Astrocyte (in vitro differentiated cells and primary cell): ENCODE measurements around the gene MVD. TPM values are rescaled to one million over a fixed set of nuclear protein-coding genes. Genes with fewer than 3 reads are reported as not detected.

ENCODE experiments used
- DNase-seq: peaks from one replicate; pipeline ENCODE4 v3.0.0-alpha.2; 2010; ENCODE audit warnings: low read depth
- FAIRE-seq: peaks from 2 replicates; lab custom pipeline; 2011; peaks lifted over from hg19 to GRCh38; lab: Jason Lieb, UNC
- H2AFZ ChIP-seq: 2 replicates; pipeline ENCODE4 v1.6.0; 2012; ENCODE audit warnings: low read depth, low read length, inconsistent platforms
- H3K27ac ChIP-seq: 2 replicates; pipeline ENCODE4 v1.5.1; 2011; ENCODE audit warnings: low read depth, low read length, inconsistent platforms
- H3K27me3 ChIP-seq: 2 replicates; pipeline ENCODE4 v1.6.0; 2011; ENCODE audit warnings: low read length, inconsistent platforms; ENCODE audit not compliant: insufficient read depth
- H3K36me3 ChIP-seq: 2 replicates; pipeline ENCODE4 v1.5.1; 2011; ENCODE audit warnings: low read length, inconsistent platforms; ENCODE audit not compliant: insufficient read depth
- H3K4me1 ChIP-seq: 2 replicates; pipeline ENCODE4 v1.5.1; 2011; ENCODE audit warnings: low read length, inconsistent platforms; ENCODE audit not compliant: insufficient read depth
- H3K4me2 ChIP-seq: 2 replicates; pipeline ENCODE4 v1.6.0; 2012; ENCODE audit warnings: low read length, inconsistent platforms
- H3K4me3 ChIP-seq: 2 replicates; pipeline ENCODE4 v1.5.1; 2011; ENCODE audit warnings: low read depth, mild to moderate bottlenecking, low read length, inconsistent platforms; ENCODE audit not compliant: insufficient read depth
- H3K79me2 ChIP-seq: 2 replicates; pipeline ENCODE4 v1.6.0; 2012; ENCODE audit warnings: mild to moderate bottlenecking, low read length, inconsistent platforms; ENCODE audit not compliant: insufficient read depth
- H3K9ac ChIP-seq: 2 replicates; pipeline ENCODE4 v1.6.0; 2012; ENCODE audit warnings: mild to moderate bottlenecking, low read length, inconsistent platforms
- H3K9me3 ChIP-seq: 2 replicates; pipeline ENCODE4 v1.5.1; 2012; ENCODE audit warnings: low read depth, mild to moderate bottlenecking, low read length, inconsistent platforms; ENCODE audit not compliant: insufficient read depth
- H4K20me1 ChIP-seq: 2 replicates; pipeline ENCODE4 v1.6.0; 2012; ENCODE audit warnings: low read length, inconsistent platforms; ENCODE audit not compliant: insufficient read depth
- H3K27ac Mint-ChIP-seq: one replicate; pipeline ENCODE4 v1.8.0; 2021; ENCODE audit warnings: mild to moderate bottlenecking, mixed read lengths; ENCODE audit not compliant: unreplicated experiment
- H3K27me3 Mint-ChIP-seq: one replicate; pipeline ENCODE4 v1.8.0; 2021; ENCODE audit warnings: low read depth, mixed read lengths; ENCODE audit not compliant: unreplicated experiment
- H3K36me3 Mint-ChIP-seq: one replicate; pipeline ENCODE4 v1.8.0; 2021; ENCODE audit warnings: low read depth, mixed read lengths; ENCODE audit not compliant: unreplicated experiment
- H3K4me1 Mint-ChIP-seq: one replicate; pipeline ENCODE4 v1.8.0; 2021; ENCODE audit warnings: low read depth, mixed read lengths; ENCODE audit not compliant: unreplicated experiment
- H3K4me3 Mint-ChIP-seq: one replicate; pipeline ENCODE4 v1.8.0; 2021; ENCODE audit warnings: mild to moderate bottlenecking, moderate library complexity, mixed read lengths; ENCODE audit not compliant: unreplicated experiment
- H3K9me3 Mint-ChIP-seq: one replicate; pipeline ENCODE4 v1.8.0; 2021; ENCODE audit warnings: mild to moderate bottlenecking, mixed read lengths; ENCODE audit not compliant: unreplicated experiment
- CTCF ChIP-seq: IDR thresholded peaks from 2 replicates; pipeline ENCODE4 v1.5.1; 2011; ENCODE audit warnings: low read depth, mild to moderate bottlenecking, inconsistent platforms, low read length, moderate library complexity; ENCODE audit not compliant: insufficient read depth
- EZH2 ChIP-seq: IDR thresholded peaks from 2 replicates; pipeline ENCODE4 v1.6.1; 2012; ENCODE audit warnings: mild to moderate bottlenecking, low read length, inconsistent platforms; ENCODE audit not compliant: insufficient read depth
- total RNA-seq: library from RNA; stranded (reverse); gene quantifications from 2 replicates; pipeline ENCODE4 v1.2.1, GENCODE V29; 2021

Gene MVD
- total RNA-seq, 1 donor from 2014 or later, result 63.9 TPM

GRCh38 chr16:88693420-88694177, 30.7 kb upstream of the MVD start:
- Mint-ChIP-seq H3K4me3 (no peak overlapping the region), H3K9me3 (no peaks in the 10 kb centered on the region), H3K27me3 (peaks cover 31% of the 10 kb centered on the region), H3K27ac (no peak overlapping the region), H3K36me3 (peaks cover 4% of the 10 kb centered on the region), H3K4me1 (no peaks in the 10 kb centered on the region)
- H3K9me3 ChIP-seq, result no peaks in the 10 kb centered on the region
- no peaks in the 10 kb centered on the region for H4K20me1 ChIP-seq
- H3K9ac ChIP-seq, result no peak overlapping the region
- no peak overlapping the region for H3K4me2 ChIP-seq
- H3K27ac ChIP-seq, result no peak overlapping the region
- no peak overlapping the region for H2AFZ ChIP-seq
- DNase-seq, result no peak
- no peak for TF ChIP-seq CTCF
- no peak for TF ChIP-seq EZH2
- no peaks in the 10 kb centered on the region for H3K36me3 ChIP-seq
- no peak overlapping the region for H3K4me3 ChIP-seq
- no peak for FAIRE-seq
- no peaks in the 10 kb centered on the region for H3K79me2 ChIP-seq
- H3K4me1 ChIP-seq, result no peaks in the 10 kb centered on the region
- no peaks in the 10 kb centered on the region for H3K27me3 ChIP-seq

GRCh38 chr16:88692861-88693260, 30.0 kb upstream of the MVD start:
- Mint-ChIP-seq H3K27me3 (peaks cover 35% of the 10 kb centered on the region), H3K27ac (no peak overlapping the region), H3K9me3 (no peaks in the 10 kb centered on the region), H3K4me1 (no peaks in the 10 kb centered on the region), H3K36me3 (peaks cover 4% of the 10 kb centered on the region), H3K4me3 (no peak overlapping the region)
- FAIRE-seq (no peak), DNase-seq (no peak)
- no peak overlapping the region for H3K4me2 ChIP-seq
- no peaks in the 10 kb centered on the region for H3K36me3 ChIP-seq
- H3K4me1 ChIP-seq, result no peaks in the 10 kb centered on the region
- no peak overlapping the region for H3K27ac ChIP-seq
- H3K9ac ChIP-seq, result no peak overlapping the region
- no peaks in the 10 kb centered on the region for H3K79me2 ChIP-seq
- peaks cover under 1% of the 10 kb centered on the region for H3K27me3 ChIP-seq
- no peak overlapping the region for H3K4me3 ChIP-seq
- no peak overlapping the region for H2AFZ ChIP-seq
- TF ChIP-seq EZH2 (no peak), CTCF (no peak)
- H4K20me1 ChIP-seq, result no peaks in the 10 kb centered on the region
- H3K9me3 ChIP-seq, result no peaks in the 10 kb centered on the region

GRCh38 chr16:88691924-88692560, 29.2 kb upstream of the MVD start:
- no peak for DNase-seq
- Histone ChIP-seq H3K9me3 (no peaks in the 10 kb centered on the region), H3K27ac (no peak overlapping the region), H3K4me3 (no peak overlapping the region), H3K79me2 (no peaks in the 10 kb centered on the region), H4K20me1 (peaks cover 1% of the 10 kb centered on the region), H3K36me3 (no peaks in the 10 kb centered on the region), H3K4me1 (no peaks in the 10 kb centered on the region), H3K9ac (no peak overlapping the region), H2AFZ (no peak overlapping the region), H3K4me2 (no peak overlapping the region), H3K27me3 (peaks cover 2% of the 10 kb centered on the region)
- Mint-ChIP-seq H3K27ac (no peak overlapping the region), H3K9me3 (no peaks in the 10 kb centered on the region), H3K36me3 (peaks cover 4% of the 10 kb centered on the region), H3K27me3 (peaks cover 37% of the 10 kb centered on the region), H3K4me1 (no peaks in the 10 kb centered on the region), H3K4me3 (no peak overlapping the region)
- no peak for FAIRE-seq
- TF ChIP-seq EZH2 (no peak), CTCF (no peak)
